GM13977 (cell line): Measurements from ENCODE around the gene CLCN2.

ENCODE experiments used
- DNase-seq: peaks from one replicate; pipeline ENCODE4 v3.0.0; 2012; ENCODE audit warnings: low spot score
- in situ Hi-C: fragments of 300-500 bp; cut with MboI; formaldehyde crosslinking; loops from one replicate; pipeline ENCODE4 v1.12.0; 2022; ENCODE audit warnings: low sequenced_read_pairs, low pct_unique_long_range_greater_than_20kb, mixed read lengths, inconsistent platforms; ENCODE audit not compliant: unreplicated experiment
- TF ChIP-seq, protein P1 (sequence below): IDR thresholded peaks from 2 replicates; pipeline ENCODE4 v1.5.1; 2012; ENCODE audit warnings: mild to moderate bottlenecking, control low read depth; ENCODE audit not compliant: insufficient read depth; ENCODE audit errors: extremely low read depth, missing control alignments

CLCN2 gene

GRCh38 chr3:184355261-184356040 lies 6.0 kb downstream of the CLCN2 start:
- in situ Hi-C loops = no loop called here
- TF ChIP-seq, protein P1, sequence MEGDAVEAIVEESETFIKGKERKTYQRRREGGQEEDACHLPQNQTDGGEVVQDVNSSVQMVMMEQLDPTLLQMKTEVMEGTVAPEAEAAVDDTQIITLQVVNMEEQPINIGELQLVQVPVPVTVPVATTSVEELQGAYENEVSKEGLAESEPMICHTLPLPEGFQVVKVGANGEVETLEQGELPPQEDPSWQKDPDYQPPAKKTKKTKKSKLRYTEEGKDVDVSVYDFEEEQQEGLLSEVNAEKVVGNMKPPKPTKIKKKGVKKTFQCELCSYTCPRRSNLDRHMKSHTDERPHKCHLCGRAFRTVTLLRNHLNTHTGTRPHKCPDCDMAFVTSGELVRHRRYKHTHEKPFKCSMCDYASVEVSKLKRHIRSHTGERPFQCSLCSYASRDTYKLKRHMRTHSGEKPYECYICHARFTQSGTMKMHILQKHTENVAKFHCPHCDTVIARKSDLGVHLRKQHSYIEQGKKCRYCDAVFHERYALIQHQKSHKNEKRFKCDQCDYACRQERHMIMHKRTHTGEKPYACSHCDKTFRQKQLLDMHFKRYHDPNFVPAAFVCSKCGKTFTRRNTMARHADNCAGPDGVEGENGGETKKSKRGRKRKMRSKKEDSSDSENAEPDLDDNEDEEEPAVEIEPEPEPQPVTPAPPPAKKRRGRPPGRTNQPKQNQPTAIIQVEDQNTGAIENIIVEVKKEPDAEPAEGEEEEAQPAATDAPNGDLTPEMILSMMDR = no peak
- no peak for DNase-seq

DNA sequence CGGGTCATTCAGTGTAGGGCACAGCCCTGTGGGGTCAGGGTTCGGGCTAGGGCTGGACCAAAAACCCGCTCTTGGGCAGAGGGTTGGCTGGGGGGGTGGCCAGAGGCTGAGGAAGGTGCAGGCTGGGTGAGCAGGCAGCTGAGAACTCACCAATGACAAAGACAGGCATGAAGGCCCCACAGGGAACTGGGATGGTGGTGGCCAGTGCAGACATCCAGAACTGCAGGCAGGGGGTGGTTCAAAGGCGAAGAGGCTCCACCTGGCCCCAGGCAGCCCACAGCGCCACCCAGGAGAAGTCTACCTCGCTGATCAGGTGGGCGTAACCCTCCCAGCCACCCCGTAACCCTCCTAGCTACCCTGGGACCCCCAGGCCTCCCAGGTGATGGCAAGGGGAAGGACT lies 6.7 kb downstream of the CLCN2 start:
- in situ Hi-C loops = no loop called here
- TF ChIP-seq, protein P1 = no peak
- DNase-seq = no peak

DNA sequence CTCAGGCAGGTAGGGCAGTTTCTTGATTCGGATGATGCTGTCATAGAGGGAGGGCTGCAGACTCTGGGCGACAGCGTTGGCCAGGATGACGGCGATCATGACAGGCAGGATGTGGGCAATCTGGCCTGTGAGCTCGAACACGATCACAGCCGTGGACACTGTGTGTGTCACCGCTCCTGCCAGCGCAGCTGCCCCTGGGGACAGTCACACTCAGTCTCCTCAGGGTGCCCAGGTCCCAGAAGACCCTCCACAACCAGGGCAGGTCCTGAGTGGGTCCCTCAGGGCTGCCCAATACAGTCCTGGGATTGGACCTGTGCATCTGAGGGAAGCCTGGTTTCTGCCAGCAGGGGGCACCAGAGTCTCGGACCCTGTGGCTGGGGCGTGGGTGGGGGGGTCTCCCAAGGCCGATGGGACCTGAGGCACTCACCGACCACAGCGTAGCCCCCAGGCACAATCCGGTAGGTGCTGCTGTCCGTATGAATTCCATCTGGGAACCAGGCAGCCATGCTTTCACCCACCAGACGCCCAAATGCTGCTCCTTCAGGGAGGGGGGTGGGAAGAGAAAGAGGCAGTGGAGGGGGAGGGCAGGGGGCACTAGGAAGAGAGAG lies 7.2 kb downstream of the CLCN2 start:
- in situ Hi-C loops = no loop called here
- DNase-seq = peak; percentile 83
- TF ChIP-seq, protein P1 = peak; percentile 91

GRCh38 chr3:184353546-184353941 lies 7.9 kb downstream of the CLCN2 start:
- TF ChIP-seq, protein P1 = no peak
- in situ Hi-C loops = no loop called here
- DNase-seq = no peak

- no peak for DNase-seq
- in situ Hi-C loops = no loop called here
- TF ChIP-seq, protein P1 = no peak
These were observed 8.4 kb downstream of the CLCN2 start for GRCh38 chr3:184352897-184353545.

GRCh38 chr3:184352149-184352785 lies 9.1 kb downstream of the CLCN2 start:
- no peak for DNase-seq
- in situ Hi-C loops = no loop called here
- TF ChIP-seq, protein P1 = no peak
